AG09319 (cell line): ENCODE data around the gene HIBADH.
A peak's percentile ranks its signal among the peaks of the same experiment; 100 is the strongest.

Source experiments
- DNase-seq: peaks from one replicate; pipeline ENCODE4 v3.0.0-alpha.2; 2010; ENCODE audit warnings: low read depth; ENCODE audit errors: extremely low read depth
- TF ChIP-seq, protein P1 (sequence below): IDR thresholded peaks from 2 replicates; pipeline ENCODE4 v1.5.1; 2011; ENCODE audit warnings: low read depth, mild to moderate bottlenecking, inconsistent platforms, low read length, moderate library complexity

Gene HIBADH

DNA sequence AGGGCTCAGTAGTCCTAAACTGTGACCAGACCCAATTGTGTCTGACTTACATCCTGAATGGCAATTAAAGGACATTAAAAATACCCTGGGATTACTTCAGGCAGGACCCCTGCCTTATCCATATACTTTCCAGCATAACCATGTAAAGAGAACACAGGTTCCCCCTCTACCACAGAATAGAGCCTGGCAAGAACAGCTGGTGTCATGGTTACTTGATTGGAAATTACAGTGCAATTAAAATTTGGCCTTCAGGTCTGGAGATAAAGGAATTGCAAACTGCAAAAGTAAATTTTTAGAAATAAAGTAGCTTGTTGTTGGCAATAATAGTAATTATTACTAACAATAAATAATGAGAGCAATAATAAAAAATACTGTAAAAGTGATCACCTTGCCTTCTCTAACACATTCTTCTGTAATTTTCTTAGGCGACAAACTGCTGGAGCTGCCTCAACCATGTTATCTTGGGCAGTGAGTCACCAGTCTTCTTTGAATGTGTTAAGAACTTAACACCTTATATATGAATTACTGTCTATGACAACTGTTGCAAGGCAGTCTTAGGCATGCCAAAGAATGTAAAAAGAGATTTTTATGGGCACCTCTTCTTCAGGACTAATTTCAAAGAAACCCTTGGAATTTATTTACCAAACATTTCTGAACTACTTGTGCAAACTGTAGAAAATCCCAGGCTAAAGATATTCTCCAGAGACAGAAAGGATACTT, 53.7 kb downstream of the HIBADH start:
- TF ChIP-seq, protein P1, sequence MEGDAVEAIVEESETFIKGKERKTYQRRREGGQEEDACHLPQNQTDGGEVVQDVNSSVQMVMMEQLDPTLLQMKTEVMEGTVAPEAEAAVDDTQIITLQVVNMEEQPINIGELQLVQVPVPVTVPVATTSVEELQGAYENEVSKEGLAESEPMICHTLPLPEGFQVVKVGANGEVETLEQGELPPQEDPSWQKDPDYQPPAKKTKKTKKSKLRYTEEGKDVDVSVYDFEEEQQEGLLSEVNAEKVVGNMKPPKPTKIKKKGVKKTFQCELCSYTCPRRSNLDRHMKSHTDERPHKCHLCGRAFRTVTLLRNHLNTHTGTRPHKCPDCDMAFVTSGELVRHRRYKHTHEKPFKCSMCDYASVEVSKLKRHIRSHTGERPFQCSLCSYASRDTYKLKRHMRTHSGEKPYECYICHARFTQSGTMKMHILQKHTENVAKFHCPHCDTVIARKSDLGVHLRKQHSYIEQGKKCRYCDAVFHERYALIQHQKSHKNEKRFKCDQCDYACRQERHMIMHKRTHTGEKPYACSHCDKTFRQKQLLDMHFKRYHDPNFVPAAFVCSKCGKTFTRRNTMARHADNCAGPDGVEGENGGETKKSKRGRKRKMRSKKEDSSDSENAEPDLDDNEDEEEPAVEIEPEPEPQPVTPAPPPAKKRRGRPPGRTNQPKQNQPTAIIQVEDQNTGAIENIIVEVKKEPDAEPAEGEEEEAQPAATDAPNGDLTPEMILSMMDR: no peak

DNA sequence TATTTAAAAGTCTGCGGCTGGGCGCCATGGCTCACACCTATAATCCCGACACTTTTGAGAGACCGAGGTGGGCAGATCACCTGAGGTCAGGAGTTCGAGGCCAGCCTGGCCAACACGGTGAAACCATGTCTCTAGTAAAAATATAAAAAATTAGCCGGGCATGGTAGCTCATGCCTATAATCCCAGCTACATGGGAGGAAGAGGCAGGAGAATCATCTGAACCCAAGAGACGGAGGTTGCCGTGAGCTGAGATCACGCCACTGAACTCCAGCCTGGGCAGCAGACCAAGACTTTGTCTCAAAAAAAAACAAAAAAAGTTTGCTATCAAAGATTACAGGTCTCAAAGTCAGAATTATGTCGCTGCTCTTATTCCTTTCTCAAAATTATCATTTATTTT, 55.5 kb downstream of the HIBADH start:
- no peak for DNase-seq
- TF ChIP-seq, protein P1: no peak

More for the DNA sequence above, 53.7 kb downstream of the HIBADH start:
- no peak for DNase-seq

DNA sequence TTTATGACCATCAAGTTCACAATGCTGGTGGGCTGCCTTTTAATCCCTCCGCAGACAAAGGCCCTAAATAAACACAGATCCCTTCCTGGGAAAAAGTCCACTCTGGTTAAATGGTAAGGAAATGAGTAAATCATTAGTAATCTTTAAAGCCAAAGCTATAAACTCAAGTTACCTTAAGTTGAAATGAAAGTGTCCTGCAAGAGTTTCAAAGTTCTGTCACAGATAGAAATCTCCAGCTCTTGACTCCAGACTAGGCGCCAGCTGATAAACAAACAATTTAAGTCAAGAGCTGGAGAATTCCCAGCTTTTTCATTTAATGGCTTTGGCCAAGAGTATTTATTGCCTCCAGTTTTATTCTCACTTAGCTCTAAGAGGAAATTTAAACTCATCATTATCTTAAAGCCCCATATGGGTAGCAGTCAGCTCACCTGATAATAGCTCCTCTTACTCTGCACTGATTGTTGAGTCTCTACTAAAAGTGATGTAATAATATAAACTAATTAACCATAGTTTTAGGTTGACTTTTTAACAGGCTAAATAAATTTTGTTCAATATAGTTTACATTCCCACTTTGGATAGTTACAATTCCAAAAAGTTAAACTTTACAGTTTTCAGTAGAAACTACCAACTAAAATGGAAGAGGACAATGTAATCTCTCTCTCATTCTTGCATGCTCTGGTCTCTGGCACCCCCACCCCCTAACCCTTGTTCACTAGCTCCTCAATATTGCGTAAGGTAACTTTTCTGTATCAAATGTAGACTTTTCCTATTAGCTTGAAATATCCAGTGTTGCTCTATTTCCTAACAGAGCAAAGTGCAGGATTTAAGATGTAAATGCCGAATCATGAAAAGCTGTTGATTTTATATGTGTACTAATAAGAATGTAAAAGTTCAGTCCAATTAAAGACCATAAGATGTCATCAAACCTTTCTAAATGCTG, 56.1 kb downstream of the HIBADH start:
- DNase-seq: no peak
- TF ChIP-seq, protein P1: no peak

DNA sequence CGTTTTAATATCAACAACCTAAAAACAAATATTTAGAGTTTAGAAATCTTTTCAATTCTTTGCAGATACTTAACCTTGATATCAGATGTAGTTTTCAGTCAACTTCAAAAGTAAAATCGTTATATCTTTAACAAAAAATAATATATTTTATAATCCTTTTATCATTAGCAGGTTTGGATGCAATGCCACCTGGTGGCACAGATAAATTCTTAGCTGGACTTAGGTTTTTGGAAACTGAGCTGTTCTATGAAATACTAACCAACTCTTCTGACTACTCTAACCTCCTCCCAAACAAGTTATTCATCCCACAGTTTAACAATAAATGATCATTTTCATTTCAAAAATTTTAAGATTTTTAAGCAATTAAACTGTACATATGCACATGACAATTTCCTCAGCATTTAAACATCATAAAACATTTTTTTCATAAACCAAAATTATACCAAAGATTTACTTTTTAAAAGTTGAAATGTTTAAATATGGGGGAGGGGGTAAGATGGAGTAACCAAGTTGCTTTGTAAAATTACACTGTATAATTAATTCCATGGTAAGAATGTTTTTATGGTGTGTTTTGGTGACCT, 56.9 kb downstream of the HIBADH start:
- no peak for DNase-seq
- TF ChIP-seq, protein P1: peak; percentile 54

DNA sequence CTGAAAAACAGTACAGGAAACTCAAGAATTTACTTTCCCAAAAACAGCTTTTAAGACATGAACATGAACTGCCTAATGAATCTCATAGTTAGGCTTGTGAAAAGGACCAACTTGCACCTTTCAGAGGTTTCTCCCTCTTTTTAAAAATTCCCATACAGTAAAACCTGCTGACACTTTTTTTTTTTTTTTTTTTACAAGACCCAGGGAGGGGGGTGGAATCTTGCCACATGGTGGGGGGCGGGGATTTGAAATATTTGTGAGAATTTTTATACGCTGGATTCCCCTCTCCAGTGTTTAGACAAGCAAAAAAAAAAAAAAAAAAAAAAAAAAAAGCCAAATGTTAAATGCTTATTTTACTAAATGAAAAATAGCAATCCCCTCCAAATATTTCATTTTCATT, 57.4 kb downstream of the HIBADH start:
- no peak for DNase-seq
- TF ChIP-seq, protein P1: no peak

DNA sequence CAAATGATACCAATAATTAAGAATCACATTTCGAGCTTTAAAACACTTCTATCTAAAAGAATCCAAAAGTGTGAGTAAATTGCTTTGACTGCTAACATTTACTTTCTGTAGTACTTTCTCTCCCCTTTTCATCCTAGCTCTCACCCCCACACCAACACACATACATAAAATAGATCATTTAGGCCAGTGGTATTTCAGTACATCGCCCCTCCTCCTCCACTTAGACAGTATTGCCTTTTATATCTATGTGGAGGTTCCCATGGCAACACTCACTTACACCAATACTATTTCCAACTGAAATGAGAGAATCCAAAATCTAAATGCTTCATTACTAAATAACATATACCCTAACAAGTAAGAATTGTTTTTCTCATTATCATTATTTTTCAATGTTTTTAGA, 58.9 kb downstream of the HIBADH start:
- TF ChIP-seq, protein P1: no peak
- DNase-seq: no peak
